Measurements from ENCODE around the gene ALPG.
"Not testable (repeated sequence)": the region's sequence is repeated elsewhere in the genome, so short reads cannot be mapped to it uniquely, and the experiment has no call there.

- not testable (repeated sequence) for TF ChIP-seq CTCF, EZH2, EZH2phosphoT487 (IDR thresholded peaks at IDR 0.05)
Observed at GRCh38 chr2:232442431-232442830, 35.8 kb downstream of the ALPG start.
